ENCODE results near the gene OTOP3.

- TF ChIP-seq POLR2AphosphoS5 (IDR thresholded peaks at IDR 0.05), result no peak
- no peak for TF ChIP-seq CTCF (IDR thresholded peaks at IDR 0.05)
- TF ChIP-seq POLR2A (IDR thresholded peaks at IDR 0.05), result no peak
Measured at GRCh38 chr17:74900208-74900607, 35.5 kb upstream of the OTOP3 start.
